Measurements from ENCODE around the gene FIBP. TPM values are rescaled to one million over a fixed set of nuclear protein-coding genes. Genes with fewer than 3 reads are reported as not detected.
"Not testable (repeated sequence)": the region's sequence is repeated elsewhere in the genome, so short reads cannot be mapped to it uniquely, and the experiment has no call there.

FIBP gene
- total RNA-seq, 4 donors from 2014 or later = 69.4 to 103 (median 86.2) TPM

DNA sequence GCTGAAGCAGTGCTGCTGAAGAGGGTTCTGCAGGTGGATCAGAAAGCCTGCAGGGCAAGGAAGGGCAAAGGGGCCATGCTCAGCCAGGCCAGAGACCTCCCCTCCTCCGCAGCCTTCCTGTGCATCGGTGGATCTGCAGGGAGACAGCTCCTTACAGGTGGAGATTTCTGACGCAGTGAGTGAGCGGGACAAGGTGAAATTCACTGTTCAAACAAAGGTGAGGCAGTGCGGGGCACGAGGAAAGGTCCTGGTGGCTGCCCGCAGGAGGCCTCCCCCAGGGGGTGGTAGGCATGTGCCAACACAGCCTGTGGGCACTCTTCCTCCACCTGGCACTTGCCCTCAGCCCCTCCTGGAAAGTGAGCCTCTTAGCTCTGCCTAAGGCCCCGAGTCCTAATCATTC is 38.9 kb downstream of the FIBP start:
- WGBS, 2 donors = 55 to 66% methylated on average over 7 to 8 of the region's 8 CpGs
- H3K4me3 ChIP-seq (ENCODE audit: low read depth, poor library complexity, severe bottlenecking) = no peak overlapping the region
- intact Hi-C loops (cut with DNase I; ENCODE audit: low total_unique reads) = no loop called here
- TF ChIP-seq CTCF (IDR thresholded peaks at IDR 0.05) (no peak), POLR2A (IDR thresholded peaks at IDR 0.05) (no peak)
- no peak for DNase-seq (ENCODE audit: low spot score in 2 of 2)

GRCh38 chr11:65848693-65849092 is 39.6 kb downstream of the FIBP start:
- WGBS, 2 donors = 61 to 65% methylated on average over 7 of the region's 7 CpGs
- intact Hi-C loops (cut with DNase I; ENCODE audit: low total_unique reads) = not testable (repeated sequence)

GRCh38 chr11:65847746-65848145 is 40.5 kb downstream of the FIBP start:
- DNase-seq (ENCODE audit: low spot score in 2 of 2) = no peak
- WGBS, 2 donors = 91% methylated on average over 3 of the region's 3 CpGs
- no peak overlapping the region for H3K4me3 ChIP-seq (ENCODE audit: low read depth, poor library complexity, severe bottlenecking)
- TF ChIP-seq CTCF (IDR thresholded peaks at IDR 0.05) = no peak
- intact Hi-C loops (cut with DNase I; ENCODE audit: low total_unique reads) = no loop called here

More at GRCh38 chr11:65848693-65849092, 39.6 kb downstream of the FIBP start:
- not testable (repeated sequence) for H3K4me3 ChIP-seq (ENCODE audit: low read depth, poor library complexity, severe bottlenecking); DNase-seq (ENCODE audit: low spot score in 2 of 2)

DNA sequence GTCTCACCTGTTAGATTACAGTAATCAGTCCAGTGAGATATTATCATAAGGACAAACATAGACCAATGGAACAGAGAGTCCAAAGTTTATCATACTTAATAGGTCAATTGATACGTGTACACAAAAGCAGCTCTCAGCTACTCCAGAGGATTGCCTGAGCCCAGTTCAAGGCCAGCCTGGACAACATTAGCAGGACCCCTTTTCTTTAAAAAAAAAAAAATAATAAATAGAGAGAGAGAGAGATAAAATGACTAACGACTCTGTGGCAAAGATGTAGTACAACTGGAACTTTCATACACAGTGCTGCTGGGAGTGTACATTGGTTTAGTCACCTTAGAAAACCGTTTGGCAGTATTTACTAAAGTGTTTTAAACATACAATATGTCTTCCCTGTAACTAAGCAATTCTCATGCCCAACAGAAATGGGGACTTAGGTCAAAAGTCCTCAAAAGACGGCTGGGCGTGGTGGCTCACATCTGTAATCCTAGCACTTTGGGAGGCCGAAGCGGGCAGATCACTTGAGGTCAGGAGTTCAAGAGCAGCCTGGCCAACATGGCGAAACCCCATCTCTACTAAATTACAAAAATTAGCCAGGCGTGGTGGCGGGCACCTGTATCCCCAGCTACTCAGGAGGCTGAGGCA is 43.9 kb downstream of the FIBP start:
- intact Hi-C loops (cut with DNase I; ENCODE audit: low total_unique reads) = no loop called here
- H3K4me3 ChIP-seq (ENCODE audit: low read depth, poor library complexity, severe bottlenecking) = no peak overlapping the region
- WGBS, 2 donors = 90% methylated on average over 10 of the region's 10 CpGs
- no peak for TF ChIP-seq POLR2A (IDR thresholded peaks at IDR 0.05)
- no peak for DNase-seq (ENCODE audit: low spot score in 2 of 2)

GRCh38 chr11:65843811-65844210 is 44.5 kb downstream of the FIBP start:
- intact Hi-C loops (cut with DNase I; ENCODE audit: low total_unique reads) = no loop called here
- no peak overlapping the region for H3K4me3 ChIP-seq (ENCODE audit: low read depth, poor library complexity, severe bottlenecking)
- WGBS, 2 donors = 87 to 90% methylated on average over 3 of the region's 3 CpGs
- DNase-seq (ENCODE audit: low spot score in 2 of 2) = no peak
- TF ChIP-seq POLR2A (IDR thresholded peaks at IDR 0.05) (no peak), CTCF (IDR thresholded peaks at IDR 0.05) (no peak)

DNA sequence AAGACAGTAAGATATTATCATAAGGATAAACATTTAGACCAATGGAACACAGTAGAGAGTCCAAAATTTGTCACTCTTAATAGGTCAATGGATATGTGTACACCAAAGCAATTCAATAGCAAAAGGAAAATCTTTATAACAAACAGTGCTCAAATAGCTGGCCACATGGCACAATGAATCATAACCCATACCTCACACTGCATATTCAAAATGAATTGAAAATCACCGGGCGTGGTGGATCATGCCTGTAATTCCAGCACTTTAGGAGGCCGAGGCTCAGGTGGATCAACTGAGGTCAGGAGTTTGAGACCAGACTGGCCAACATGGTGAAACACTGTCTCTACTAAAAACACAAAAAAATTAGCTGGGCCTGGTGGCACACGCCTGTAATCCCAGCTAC is 46.1 kb downstream of the FIBP start:
- no peak overlapping the region for H3K4me3 ChIP-seq (ENCODE audit: low read depth, poor library complexity, severe bottlenecking)
- intact Hi-C loops (cut with DNase I; ENCODE audit: low total_unique reads) = no loop called here
- DNase-seq (ENCODE audit: low spot score in 2 of 2) = no peak
- 85 to 89% methylated on average over 4 of the region's 4 CpGs for WGBS, 2 donors
- TF ChIP-seq POLR2A (IDR thresholded peaks at IDR 0.05) = no peak
- no peak for TF ChIP-seq CTCF (IDR thresholded peaks at IDR 0.05)

DNA sequence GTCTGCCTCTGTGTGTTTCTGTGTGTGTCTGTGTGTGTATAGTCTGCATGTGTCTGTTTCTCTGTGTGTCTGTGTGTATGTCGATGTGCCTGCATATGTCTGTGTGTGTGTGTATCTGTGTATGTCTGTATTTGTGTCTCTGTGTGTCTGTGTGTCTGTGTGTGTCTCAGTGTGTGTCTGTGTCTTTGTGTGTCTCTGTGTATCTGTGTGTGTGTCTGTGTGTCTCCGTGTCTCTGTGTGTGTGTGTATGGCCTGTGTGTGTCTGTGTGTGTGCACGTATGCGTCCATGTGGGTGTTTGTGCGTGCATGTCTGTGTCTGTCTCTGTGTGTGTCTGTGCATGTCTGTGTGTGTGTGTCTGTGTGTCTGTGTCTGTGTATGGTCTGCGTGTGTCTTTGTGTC is 54.1 kb downstream of the FIBP start:
- intact Hi-C loops (cut with DNase I; ENCODE audit: low total_unique reads) = no loop called here

More for the DNA sequence above, 54.1 kb downstream of the FIBP start:
- 57% methylated on average over 6 of the region's 6 CpGs for WGBS, 2 donors
- TF ChIP-seq POLR2A (IDR thresholded peaks at IDR 0.05) (no peak), CTCF (IDR thresholded peaks at IDR 0.05) (no peak)
- no peak for DNase-seq (ENCODE audit: low spot score in 2 of 2)
- H3K4me3 ChIP-seq (ENCODE audit: low read depth, poor library complexity, severe bottlenecking) = no peak overlapping the region

Data from lower leg skin (tissue), 4 donors.